ENCODE data around the gene ZDHHC16.
"Not testable (repeated sequence)": the region's sequence is repeated elsewhere in the genome, so short reads cannot be mapped to it uniquely, and the experiment has no call there.

ZDHHC16 gene

GRCh38 chr10:97445722-97446639, at the start of gene ZDHHC16, which contains the start of gene EXOSC1:
Gene ZDHHC16, plus strand, starts transcription at chr10:97446175. Its CDS starts 5,501 bp downstream, at chr10:97451676.
Gene EXOSC1, minus strand, starts transcription at chr10:97446006. Its CDS starts 21 bp downstream, at chr10:97445985.
- DNase-seq (ENCODE audit: low read depth in 2 of 2), result peak; percentile 77

GRCh38 chr10:97399843-97400545, 46.0 kb upstream of the ZDHHC16 start:
- DNase-seq (ENCODE audit: low read depth in 2 of 2), result no peak

- peak in 1 of 2 donors; percentile 60 for DNase-seq (ENCODE audit: low read depth in 2 of 2)
Measured at GRCh38 chr10:97400665-97401454, 45.1 kb upstream of the ZDHHC16 start, which contains the start of gene RRP12. Gene RRP12, minus strand, starts transcription at chr10:97401340. Its CDS starts 109 bp downstream, at chr10:97401231.

GRCh38 chr10:97401455-97401919, 44.5 kb upstream of the ZDHHC16 start:
- DNase-seq (ENCODE audit: low read depth in 2 of 2), result no peak

- no peak for DNase-seq (ENCODE audit: low read depth in 2 of 2)
Measured at GRCh38 chr10:97404044-97404443, 41.9 kb upstream of the ZDHHC16 start.

- DNase-seq (ENCODE audit: low read depth in 2 of 2), result no peak
Measured at GRCh38 chr10:97406064-97406463, 39.9 kb upstream of the ZDHHC16 start.

- not testable (repeated sequence) for DNase-seq (ENCODE audit: low read depth in 2 of 2)
Measured at GRCh38 chr10:97406483-97406882, 39.5 kb upstream of the ZDHHC16 start.

- DNase-seq (ENCODE audit: low read depth in 2 of 2), result no peak
Measured at GRCh38 chr10:97407211-97407951, 38.6 kb upstream of the ZDHHC16 start.

GRCh38 chr10:97407952-97408248, 38.1 kb upstream of the ZDHHC16 start:
- no peak for DNase-seq (ENCODE audit: low read depth in 2 of 2)

- DNase-seq (ENCODE audit: low read depth in 2 of 2), result no peak
Measured at GRCh38 chr10:97408496-97408992, 37.4 kb upstream of the ZDHHC16 start.

GRCh38 chr10:97411406-97411805, 34.6 kb upstream of the ZDHHC16 start:
- DNase-seq (ENCODE audit: low read depth in 2 of 2), result no peak

GRCh38 chr10:97412891-97413304, 33.1 kb upstream of the ZDHHC16 start:
- no peak for DNase-seq (ENCODE audit: low read depth in 2 of 2)

- DNase-seq (ENCODE audit: low read depth in 2 of 2), result no peak
Measured at GRCh38 chr10:97416565-97416964, 29.4 kb upstream of the ZDHHC16 start.

- not testable (repeated sequence) for DNase-seq (ENCODE audit: low read depth in 2 of 2)
Measured at GRCh38 chr10:97423757-97424098, 22.2 kb upstream of the ZDHHC16 start.

- DNase-seq (ENCODE audit: low read depth in 2 of 2), result peak; percentile 87 to 90
Measured at GRCh38 chr10:97425964-97426775, 19.8 kb upstream of the ZDHHC16 start, which contains the start of gene PGAM1. Gene PGAM1, plus strand, starts transcription at chr10:97426191. Its CDS starts 117 bp downstream, at chr10:97426308.

- no peak for DNase-seq (ENCODE audit: low read depth in 2 of 2)
Measured at GRCh38 chr10:97426776-97427570, 19.0 kb upstream of the ZDHHC16 start.

GRCh38 chr10:97427571-97428179, 18.3 kb upstream of the ZDHHC16 start:
- DNase-seq (ENCODE audit: low read depth in 2 of 2), result no peak

GRCh38 chr10:97428572-97428981, 17.4 kb upstream of the ZDHHC16 start:
- no peak for DNase-seq (ENCODE audit: low read depth in 2 of 2)

GRCh38 chr10:97434055-97434454, 11.9 kb upstream of the ZDHHC16 start:
- DNase-seq (ENCODE audit: low read depth in 2 of 2), result no peak

All from stimulated activated CD4-positive, alpha-beta T cell treated with anti-CD3 and anti-CD28 coated beads, Interleukin-1b, Interleukin-23, amount 100 ng/mL, for 1 hour (primary cell).